Measurements from ENCODE around the gene FHIT. TPM values are rescaled to one million over a fixed set of nuclear protein-coding genes. Genes with fewer than 3 reads are reported as not detected.

The FHIT gene
- total and polyA plus RNA-seq, 2 of the 4 experiments (the other 2 are of a cell fraction) = 0.07 TPM; not detected in 1

DNA sequence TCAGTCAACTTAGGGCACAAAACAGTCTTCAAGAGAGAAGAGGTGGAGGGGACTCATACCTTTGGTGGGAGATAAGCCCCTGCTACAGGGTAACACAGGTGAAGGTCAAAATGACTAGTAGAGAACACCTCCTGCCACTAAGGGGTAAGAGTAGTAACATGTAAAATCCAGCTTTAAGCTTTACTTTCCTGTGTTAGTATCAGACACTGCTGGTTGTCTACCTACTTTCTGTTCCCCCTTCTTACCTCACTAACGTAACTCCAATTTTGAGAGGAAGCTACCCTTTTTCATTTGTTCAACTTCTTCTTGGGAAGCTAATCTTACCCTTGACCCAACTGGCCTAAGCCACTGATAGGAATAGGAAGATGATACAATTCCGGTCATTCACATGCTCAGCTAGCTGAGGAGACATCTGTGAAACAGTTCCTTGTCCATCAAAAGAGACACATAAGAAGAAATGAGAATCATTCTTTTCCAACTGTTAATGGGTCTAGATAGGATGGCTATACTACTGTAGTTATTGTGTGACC lies 1374.7 kb downstream of the FHIT start:
- DNase-seq = no peak
- Histone ChIP-seq H3K9me3 (ENCODE audit: control insufficient read depth, insufficient read depth, low read length) (no peaks in the 10 kb centered on the region), H2AFZ (replicated peaks; ENCODE audit: low read length, poor library complexity) (no peak overlapping the region), H3K9me1 (ENCODE audit: insufficient read depth, low read length) (no peaks in the 10 kb centered on the region), H3K56ac (ENCODE audit: extremely low read depth, insufficient read depth, low read length) (no peak overlapping the region), H3K27me3 (ENCODE audit: control insufficient read depth, insufficient read depth, low read length) (peaks cover 15% of the 10 kb centered on the region), H4K20me1 (ENCODE audit: insufficient read depth, low read length) (no peaks in the 10 kb centered on the region), H3K79me1 (ENCODE audit: low read depth in 1 of 2, low read length in 2 of 2) (no peaks in the 10 kb centered on the region), H4K8ac (ENCODE audit: low read depth in 2 of 2, low read length in 2 of 2) (no peak overlapping the region), H3K4ac (ENCODE audit: low read depth, low read length) (no peak overlapping the region), H3K4me3 (ENCODE audit: insufficient read depth, low read depth, low read length) (no peak overlapping the region), H2AK5ac (ENCODE audit: low read depth, low read length) (no peak overlapping the region), H3K14ac (replicated peaks; ENCODE audit: low read depth, low read length) (no peak overlapping the region), H2BK15ac (ENCODE audit: low read depth, low read length) (no peak overlapping the region), H3K9ac (ENCODE audit: low read depth, low read length) (no peak overlapping the region), H3K27ac (ENCODE audit: insufficient read depth, low read length) (no peak overlapping the region), H2BK5ac (ENCODE audit: low read depth, low read length, poor library complexity, severe bottlenecking) (no peak overlapping the region), H4K5ac (ENCODE audit: low read depth, low read length) (no peak overlapping the region), H3K36me3 (ENCODE audit: control insufficient read depth, insufficient read depth, low read length) (no peaks in the 10 kb centered on the region), H3K4me1 (ENCODE audit: control insufficient read depth, insufficient read depth, low read length) (no peaks in the 10 kb centered on the region), H2BK120ac (ENCODE audit: low read depth, low read length) (no peak overlapping the region), H3K23ac (ENCODE audit: low read depth, low read length) (no peak overlapping the region), H4K91ac (ENCODE audit: insufficient read depth, low read depth, low read length) (no peak overlapping the region), H3K4me2 (ENCODE audit: low read depth, low read length) (no peak overlapping the region), H3K18ac (ENCODE audit: low read depth, low read length) (no peak overlapping the region), H2BK20ac (ENCODE audit: low read depth, low read length) (no peak overlapping the region), H2AK9ac (replicated peaks; ENCODE audit: low read depth, low read length, poor library complexity) (no peak overlapping the region)
- WGBS, 2 experiments (ENCODE audit: extremely low coverage in 2 of 2, insufficient read length in 1 of 2) = no CpG with 5 or more reads among the region's 2 CpGs
- intact Hi-C loops (cut with micrococcal nuclease) (no loop called here), in situ Hi-C loops (cut with MboI; ENCODE audit: low sequenced_read_pairs) (no loop called here), dilution Hi-C loops (cut with HindIII; ENCODE audit: low sequenced_read_pairs, unreplicated experiment) (no loop called here)
- ChIA-PET POLR2A (ENCODE audit: unreplicated experiment) (no interaction called here), CTCF (no interaction called here)
- ATAC-seq (ENCODE audit: low read depth) = no peak
- no TSS peak for BruUV-seq (replicated peaks)
- no peak for TF ChIP-seq CHD1 (IDR thresholded peaks at IDR 0.05; ENCODE audit: low read depth, low read length)
- TF ChIP-seq FOS (IDR thresholded peaks at IDR 0.05; ENCODE audit: low read depth, low read length) = no peak
- TF ChIP-seq BHLHE40 (IDR thresholded peaks at IDR 0.05; ENCODE audit: low read depth, low read length) = no peak
- TF ChIP-seq, protein P1, sequence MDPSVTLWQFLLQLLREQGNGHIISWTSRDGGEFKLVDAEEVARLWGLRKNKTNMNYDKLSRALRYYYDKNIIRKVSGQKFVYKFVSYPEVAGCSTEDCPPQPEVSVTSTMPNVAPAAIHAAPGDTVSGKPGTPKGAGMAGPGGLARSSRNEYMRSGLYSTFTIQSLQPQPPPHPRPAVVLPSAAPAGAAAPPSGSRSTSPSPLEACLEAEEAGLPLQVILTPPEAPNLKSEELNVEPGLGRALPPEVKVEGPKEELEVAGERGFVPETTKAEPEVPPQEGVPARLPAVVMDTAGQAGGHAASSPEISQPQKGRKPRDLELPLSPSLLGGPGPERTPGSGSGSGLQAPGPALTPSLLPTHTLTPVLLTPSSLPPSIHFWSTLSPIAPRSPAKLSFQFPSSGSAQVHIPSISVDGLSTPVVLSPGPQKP (IDR thresholded peaks at IDR 0.05; ENCODE audit: borderline replicate concordance, low read depth, low read length) = no peak
- TF ChIP-seq, protein P2, sequence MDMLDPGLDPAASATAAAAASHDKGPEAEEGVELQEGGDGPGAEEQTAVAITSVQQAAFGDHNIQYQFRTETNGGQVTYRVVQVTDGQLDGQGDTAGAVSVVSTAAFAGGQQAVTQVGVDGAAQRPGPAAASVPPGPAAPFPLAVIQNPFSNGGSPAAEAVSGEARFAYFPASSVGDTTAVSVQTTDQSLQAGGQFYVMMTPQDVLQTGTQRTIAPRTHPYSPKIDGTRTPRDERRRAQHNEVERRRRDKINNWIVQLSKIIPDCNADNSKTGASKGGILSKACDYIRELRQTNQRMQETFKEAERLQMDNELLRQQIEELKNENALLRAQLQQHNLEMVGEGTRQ (IDR thresholded peaks at IDR 0.05; ENCODE audit: low read depth, low read length) = no peak
- TF ChIP-seq CEBPB (IDR thresholded peaks at IDR 0.05; ENCODE audit: low read depth, low read length) = no peak
- no peak for TF ChIP-seq MXI1 (IDR thresholded peaks at IDR 0.05; ENCODE audit: borderline replicate concordance, low read depth, low read length)
- TF ChIP-seq NFE2L2 (IDR thresholded peaks at IDR 0.05; ENCODE audit: low read depth, low read length) = no peak
- no peak for TF ChIP-seq MAFK (IDR thresholded peaks at IDR 0.05; ENCODE audit: low read depth, low read length)
- TF ChIP-seq CTCF (conservative IDR thresholded peaks at IDR 0.05; ENCODE audit: low read depth, low read length) = no peak
- TF ChIP-seq MAZ (IDR thresholded peaks at IDR 0.05; ENCODE audit: borderline replicate concordance, low read depth, low read length) = no peak
- TF ChIP-seq RAD21 (IDR thresholded peaks at IDR 0.05; ENCODE audit: low read length) = no peak
